ENCODE results near the gene PELI2.
A peak's percentile ranks its signal among the peaks of the same experiment; 100 is the strongest.

PELI2 gene

GRCh38 chr14:56175773-56176172 is 57.6 kb downstream of the PELI2 start:
- ATAC-seq: no peak

GRCh38 chr14:56176530-56176929 is 58.3 kb downstream of the PELI2 start:
- ATAC-seq: no peak

GRCh38 chr14:56177036-56177435 is 58.8 kb downstream of the PELI2 start:
- ATAC-seq: no peak

GRCh38 chr14:56180754-56181542 is 62.7 kb downstream of the PELI2 start:
- no peak for ATAC-seq

GRCh38 chr14:56181681-56182085 is 63.5 kb downstream of the PELI2 start:
- ATAC-seq: no peak

GRCh38 chr14:56182410-56182809 is 64.2 kb downstream of the PELI2 start:
- ATAC-seq: no peak

GRCh38 chr14:56183631-56184157 is 65.5 kb downstream of the PELI2 start:
- ATAC-seq: no peak

GRCh38 chr14:56185992-56186391 is 67.8 kb downstream of the PELI2 start:
- ATAC-seq: no peak

- no peak for ATAC-seq
Observed at GRCh38 chr14:56187736-56188135, 69.5 kb downstream of the PELI2 start.

GRCh38 chr14:56189307-56189706 is 71.1 kb downstream of the PELI2 start:
- no peak for ATAC-seq

GRCh38 chr14:56193347-56193746 is 75.1 kb downstream of the PELI2 start:
- no peak for ATAC-seq

GRCh38 chr14:56194042-56194441 is 75.8 kb downstream of the PELI2 start:
- no peak for ATAC-seq

- ATAC-seq: no peak
Observed at GRCh38 chr14:56195223-56195622, 77.0 kb downstream of the PELI2 start.

- peak; percentile 63 to 65 for ATAC-seq
Observed at GRCh38 chr14:56195704-56196103, 77.5 kb downstream of the PELI2 start.

GRCh38 chr14:56196274-56196673 is 78.1 kb downstream of the PELI2 start:
- ATAC-seq: no peak

- no peak for ATAC-seq
Observed at GRCh38 chr14:56197150-56197549, 78.9 kb downstream of the PELI2 start.

- ATAC-seq: no peak
Observed at GRCh38 chr14:56198438-56198837, 80.2 kb downstream of the PELI2 start.

- ATAC-seq: no peak
Observed at GRCh38 chr14:56199095-56199981, 81.1 kb downstream of the PELI2 start.

- no peak for ATAC-seq
Observed at GRCh38 chr14:56199982-56200577, 81.9 kb downstream of the PELI2 start.

- no peak for ATAC-seq
Observed at GRCh38 chr14:56202256-56202655, 84.0 kb downstream of the PELI2 start.

- ATAC-seq: no peak
Observed at GRCh38 chr14:56205881-56206280, 87.7 kb downstream of the PELI2 start.

GRCh38 chr14:56206596-56206995 is 88.4 kb downstream of the PELI2 start:
- no peak for ATAC-seq

GRCh38 chr14:56207626-56208292 is 89.5 kb downstream of the PELI2 start:
- ATAC-seq: no peak
